ENCODE data around the gene DNAH11. TPM values are rescaled to one million over a fixed set of nuclear protein-coding genes. Genes with fewer than 3 reads are reported as not detected.

DNAH11 gene
- total and polyA plus RNA-seq, 3 donors from 2014 or later: 4.9 to 19.3 (median 14.2) TPM

DNA sequence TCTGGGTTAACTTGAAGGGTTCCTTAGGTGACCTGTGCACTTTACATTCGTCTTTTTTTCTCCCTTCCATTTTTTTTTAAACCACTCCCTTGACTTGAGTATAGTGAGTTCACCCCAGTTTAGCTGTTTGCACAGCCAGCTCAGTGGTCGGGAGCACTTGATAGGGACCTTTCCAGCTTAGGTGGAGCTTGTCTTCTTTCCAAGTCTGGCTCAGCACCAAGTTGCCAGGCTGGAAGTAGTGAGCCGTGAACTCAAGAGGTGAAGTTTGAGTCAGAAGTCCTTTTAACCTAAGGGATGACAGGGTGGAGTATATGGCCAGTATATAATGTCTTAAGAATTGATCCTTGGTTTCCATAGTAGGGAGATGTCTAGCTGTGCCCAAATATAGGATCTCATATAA lies 7.2 kb downstream of the DNAH11 start:
- intact Hi-C loops (cut with DNase I; ENCODE audit: low total_unique reads): no loop called here
- H3K9me3 ChIP-seq: no peaks in the 10 kb centered on the region
- WGBS, 2 donors: 81 to 85% methylated on average over 3 of the region's 3 CpGs
- no peak for TF ChIP-seq POLR2A (IDR thresholded peaks at IDR 0.05)
- TF ChIP-seq, protein P1, sequence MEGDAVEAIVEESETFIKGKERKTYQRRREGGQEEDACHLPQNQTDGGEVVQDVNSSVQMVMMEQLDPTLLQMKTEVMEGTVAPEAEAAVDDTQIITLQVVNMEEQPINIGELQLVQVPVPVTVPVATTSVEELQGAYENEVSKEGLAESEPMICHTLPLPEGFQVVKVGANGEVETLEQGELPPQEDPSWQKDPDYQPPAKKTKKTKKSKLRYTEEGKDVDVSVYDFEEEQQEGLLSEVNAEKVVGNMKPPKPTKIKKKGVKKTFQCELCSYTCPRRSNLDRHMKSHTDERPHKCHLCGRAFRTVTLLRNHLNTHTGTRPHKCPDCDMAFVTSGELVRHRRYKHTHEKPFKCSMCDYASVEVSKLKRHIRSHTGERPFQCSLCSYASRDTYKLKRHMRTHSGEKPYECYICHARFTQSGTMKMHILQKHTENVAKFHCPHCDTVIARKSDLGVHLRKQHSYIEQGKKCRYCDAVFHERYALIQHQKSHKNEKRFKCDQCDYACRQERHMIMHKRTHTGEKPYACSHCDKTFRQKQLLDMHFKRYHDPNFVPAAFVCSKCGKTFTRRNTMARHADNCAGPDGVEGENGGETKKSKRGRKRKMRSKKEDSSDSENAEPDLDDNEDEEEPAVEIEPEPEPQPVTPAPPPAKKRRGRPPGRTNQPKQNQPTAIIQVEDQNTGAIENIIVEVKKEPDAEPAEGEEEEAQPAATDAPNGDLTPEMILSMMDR (IDR thresholded peaks at IDR 0.05): no peak
- no peaks in the 10 kb centered on the region for H3K4me1 ChIP-seq
- no peak for DNase-seq
- H3K27ac ChIP-seq: no peak overlapping the region
- no peaks in the 10 kb centered on the region for H3K27me3 ChIP-seq
- no peak overlapping the region for H3K4me3 ChIP-seq
- no peaks in the 10 kb centered on the region for H3K36me3 ChIP-seq (ENCODE audit: low read depth, missing control alignments)

DNA sequence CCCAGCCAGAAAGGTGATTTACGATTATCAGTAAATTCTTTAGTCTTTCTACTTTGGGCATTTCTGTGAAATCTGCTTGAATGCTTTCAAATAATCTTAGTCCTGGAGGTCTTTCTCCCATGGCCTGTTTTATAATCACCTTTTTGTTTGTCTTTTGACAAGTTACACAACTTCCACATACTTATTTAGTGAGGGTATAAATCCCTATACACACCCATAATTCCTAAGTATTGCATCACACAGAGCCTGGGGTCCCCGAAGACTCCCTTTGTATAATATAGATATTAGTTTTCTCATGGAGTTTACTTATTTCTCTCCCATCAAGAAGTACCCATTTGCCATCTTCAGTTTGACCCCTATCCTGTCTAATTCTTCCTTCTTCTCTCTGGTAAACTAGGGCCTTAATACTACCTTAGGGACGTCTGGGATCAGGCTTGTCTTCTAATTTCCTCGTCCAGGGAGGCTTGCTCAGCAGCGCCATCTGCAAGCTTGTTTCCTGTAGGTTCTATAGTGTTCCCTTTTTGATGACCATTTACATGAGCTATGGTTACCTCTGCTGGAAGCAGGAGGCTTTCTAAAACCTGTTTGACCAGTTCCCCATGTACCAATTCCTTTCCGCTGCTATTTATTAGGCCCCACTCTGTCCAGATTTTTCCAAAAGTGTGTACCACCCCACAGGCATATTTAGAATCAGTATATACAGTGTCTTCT lies 8.1 kb downstream of the DNAH11 start:
- no peak for TF ChIP-seq POLR2A (IDR thresholded peaks at IDR 0.05)
- TF ChIP-seq, protein P1 (IDR thresholded peaks at IDR 0.05): no peak
- 68 to 71% methylated on average over 6 of the region's 6 CpGs for WGBS, 2 donors

DNA sequence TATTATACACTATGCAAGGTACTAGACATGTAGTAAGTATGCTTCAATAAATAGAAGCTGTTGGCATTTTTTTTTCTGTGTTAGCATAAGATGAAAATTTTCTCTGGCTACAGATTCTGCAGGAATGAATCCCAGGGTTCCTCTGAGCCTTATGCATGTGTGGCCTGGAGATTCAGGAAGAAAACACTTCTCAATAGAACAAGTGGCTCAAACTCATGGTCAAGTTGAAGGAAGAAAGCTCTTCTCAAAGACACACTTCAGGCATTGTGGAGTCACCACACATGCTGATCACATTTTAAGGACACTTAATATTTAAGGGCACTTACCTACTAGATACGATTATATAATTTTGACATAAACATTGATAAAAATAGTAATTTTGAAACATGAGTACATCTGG lies 19.5 kb downstream of the DNAH11 start:
- intact Hi-C loops (cut with DNase I; ENCODE audit: low total_unique reads): no loop called here
- no peaks in the 10 kb centered on the region for H3K9me3 ChIP-seq
- H3K27me3 ChIP-seq: no peaks in the 10 kb centered on the region

More for the DNA sequence above, 8.1 kb downstream of the DNAH11 start:
- Histone ChIP-seq H3K27ac (no peak overlapping the region), H3K4me3 (no peak overlapping the region), H3K9me3 (no peaks in the 10 kb centered on the region), H3K27me3 (no peaks in the 10 kb centered on the region), H3K4me1 (no peaks in the 10 kb centered on the region), H3K36me3 (ENCODE audit: low read depth, missing control alignments) (no peaks in the 10 kb centered on the region)
- no peak for DNase-seq
- intact Hi-C loops (cut with DNase I; ENCODE audit: low total_unique reads): no loop called here

GRCh38 chr7:21565614-21566013 lies 22.8 kb downstream of the DNAH11 start:
- Histone ChIP-seq H3K27me3 (no peaks in the 10 kb centered on the region), H3K9me3 (no peaks in the 10 kb centered on the region), H3K4me1 (no peaks in the 10 kb centered on the region), H3K36me3 (ENCODE audit: low read depth, missing control alignments) (no peaks in the 10 kb centered on the region), H3K27ac (no peak overlapping the region), H3K4me3 (no peak overlapping the region)
- intact Hi-C loops (cut with DNase I; ENCODE audit: low total_unique reads): no loop called here
- no peak for TF ChIP-seq POLR2A (IDR thresholded peaks at IDR 0.05)
- TF ChIP-seq, protein P1 (IDR thresholded peaks at IDR 0.05): no peak
- DNase-seq: no peak
- 86 to 91% methylated on average over 7 of the region's 7 CpGs for WGBS, 2 donors

More for the DNA sequence above, 19.5 kb downstream of the DNAH11 start:
- Histone ChIP-seq H3K36me3 (ENCODE audit: low read depth, missing control alignments) (no peaks in the 10 kb centered on the region), H3K4me3 (no peak overlapping the region), H3K27ac (no peak overlapping the region), H3K4me1 (no peaks in the 10 kb centered on the region)
- WGBS, 2 donors: 67 to 83% methylated on average over 1 of the region's 1 CpG
- no peak for DNase-seq
- TF ChIP-seq, protein P1 (IDR thresholded peaks at IDR 0.05): no peak
- no peak for TF ChIP-seq POLR2A (IDR thresholded peaks at IDR 0.05)

- Histone ChIP-seq H3K4me3 (no peak overlapping the region), H3K9me3 (no peaks in the 10 kb centered on the region), H3K27me3 (no peaks in the 10 kb centered on the region), H3K4me1 (no peaks in the 10 kb centered on the region), H3K36me3 (ENCODE audit: low read depth, missing control alignments) (no peaks in the 10 kb centered on the region), H3K27ac (no peak overlapping the region)
- WGBS, 2 donors: 59 to 70% methylated on average over 4 of the region's 4 CpGs
- no peak for DNase-seq
- TF ChIP-seq, protein P1 (IDR thresholded peaks at IDR 0.05): no peak
- no peak for TF ChIP-seq POLR2A (IDR thresholded peaks at IDR 0.05)
- intact Hi-C loops (cut with DNase I; ENCODE audit: low total_unique reads): no loop called here
Measured at GRCh38 chr7:21566094-21566493, 23.3 kb downstream of the DNAH11 start.

Data from testis (tissue), 3 donors.